CD4-positive, alpha-beta T cell treated with Interleukin-15 for 1 hour (primary cell): ENCODE data around the gene AEBP1.

Source experiments
- DNase-seq: peaks from one replicate; pipeline ENCODE4 v3.0.0-alpha.2; 2020

The AEBP1 gene

GRCh38 chr7:44144968-44145478 lies 40.9 kb downstream of the AEBP1 start:
- DNase-seq = no peak

GRCh38 chr7:44145479-44145968 lies 41.4 kb downstream of the AEBP1 start:
- peak; percentile 68 for DNase-seq

- DNase-seq = peak; percentile 74
These were observed 42.1 kb downstream of the AEBP1 start for GRCh38 chr7:44145969-44146911.

GRCh38 chr7:44147026-44147991 lies 43.2 kb downstream of the AEBP1 start:
- no peak for DNase-seq

- no peak for DNase-seq
These were observed 44.0 kb downstream of the AEBP1 start for GRCh38 chr7:44148166-44148565.

GRCh38 chr7:44148961-44149536 lies 44.9 kb downstream of the AEBP1 start:
- DNase-seq = no peak

GRCh38 chr7:44149571-44150465 lies 45.7 kb downstream of the AEBP1 start:
- no peak for DNase-seq

- DNase-seq = no peak
These were observed 46.3 kb downstream of the AEBP1 start for GRCh38 chr7:44150466-44150832.

- no peak for DNase-seq
These were observed 47.1 kb downstream of the AEBP1 start for GRCh38 chr7:44150966-44151941.

- no peak for DNase-seq
These were observed 47.8 kb downstream of the AEBP1 start for GRCh38 chr7:44151956-44152355.

- DNase-seq = no peak
These were observed 49.1 kb downstream of the AEBP1 start for GRCh38 chr7:44152971-44153947.

GRCh38 chr7:44153948-44154335 lies 49.8 kb downstream of the AEBP1 start:
- no peak for DNase-seq

- DNase-seq = no peak
These were observed 50.6 kb downstream of the AEBP1 start for GRCh38 chr7:44154703-44155102.

- DNase-seq = no peak
These were observed 51.3 kb downstream of the AEBP1 start for GRCh38 chr7:44155191-44156185.

- no peak for DNase-seq
These were observed 52.4 kb downstream of the AEBP1 start for GRCh38 chr7:44156453-44157010.

GRCh38 chr7:44157116-44158080 lies 53.3 kb downstream of the AEBP1 start:
- no peak for DNase-seq
